Glutamatergic neuron (in vitro differentiated cells): ENCODE results near the gene GAD2. TPM values are rescaled to one million over a fixed set of nuclear protein-coding genes. Genes with fewer than 3 reads are reported as not detected.

Experiments used
- DNase-seq: peaks from one replicate; pipeline ENCODE4 v3.0.0; 2022
- H3K27ac Mint-ChIP-seq: one replicate; pipeline ENCODE4 v1.8.0; 2020; ENCODE audit warnings: mild to moderate bottlenecking, mixed read lengths, inconsistent platforms; ENCODE audit not compliant: unreplicated experiment
- H3K27me3 Mint-ChIP-seq: one replicate; pipeline ENCODE4 v1.8.0; 2020; ENCODE audit warnings: mild to moderate bottlenecking, moderate library complexity, mixed read lengths, inconsistent platforms; ENCODE audit not compliant: unreplicated experiment
- H3K36me3 Mint-ChIP-seq: one replicate; pipeline ENCODE4 v1.8.0; 2020; ENCODE audit warnings: mild to moderate bottlenecking, mixed read lengths, inconsistent platforms; ENCODE audit not compliant: unreplicated experiment
- H3K4me1 Mint-ChIP-seq: one replicate; pipeline ENCODE4 v1.8.0; 2020; ENCODE audit warnings: mild to moderate bottlenecking, low read depth, mixed read lengths, inconsistent platforms; ENCODE audit not compliant: unreplicated experiment
- H3K4me3 Mint-ChIP-seq: one replicate; pipeline ENCODE4 v1.8.0; 2020; ENCODE audit warnings: mild to moderate bottlenecking, mixed read lengths, inconsistent platforms; ENCODE audit not compliant: unreplicated experiment
- H3K9me3 Mint-ChIP-seq: one replicate; pipeline ENCODE4 v1.8.0; 2020; ENCODE audit warnings: mild to moderate bottlenecking, moderate library complexity, mixed read lengths, inconsistent platforms; ENCODE audit not compliant: unreplicated experiment
- total RNA-seq: library from RNA; stranded (reverse); fragmentation: NEBNext Ultra II Directional; extraction: Animal tissue kit (Norgen Biotek cat#: 25700); gene quantifications from one replicate; pipeline ENCODE4 v1.2.1, GENCODE V29; 2021; ENCODE audit not compliant: unreplicated experiment
- TF ChIP-seq, protein P1 (sequence below): fragments of 200-600 bp; sonication (generic); IDR thresholded peaks from one replicate; pipeline ENCODE4 v1.5.0; 2021; ENCODE audit not compliant: partially characterized antibody, unreplicated experiment

The GAD2 gene
- total RNA-seq, 1 donor from 2014 or later, result not detected

GRCh38 chr10:26243351-26243720, 26.8 kb downstream of the GAD2 start:
- Mint-ChIP-seq H3K9me3 (no peaks in the 10 kb centered on the region), H3K27me3 (no peaks in the 10 kb centered on the region), H3K27ac (peak overlapping the region; percentile 30), H3K4me3 (peak overlapping the region; percentile 43), H3K36me3 (no peaks in the 10 kb centered on the region), H3K4me1 (peaks cover 12% of the 10 kb centered on the region)
- peak; percentile 22 for DNase-seq
- TF ChIP-seq, protein P1, sequence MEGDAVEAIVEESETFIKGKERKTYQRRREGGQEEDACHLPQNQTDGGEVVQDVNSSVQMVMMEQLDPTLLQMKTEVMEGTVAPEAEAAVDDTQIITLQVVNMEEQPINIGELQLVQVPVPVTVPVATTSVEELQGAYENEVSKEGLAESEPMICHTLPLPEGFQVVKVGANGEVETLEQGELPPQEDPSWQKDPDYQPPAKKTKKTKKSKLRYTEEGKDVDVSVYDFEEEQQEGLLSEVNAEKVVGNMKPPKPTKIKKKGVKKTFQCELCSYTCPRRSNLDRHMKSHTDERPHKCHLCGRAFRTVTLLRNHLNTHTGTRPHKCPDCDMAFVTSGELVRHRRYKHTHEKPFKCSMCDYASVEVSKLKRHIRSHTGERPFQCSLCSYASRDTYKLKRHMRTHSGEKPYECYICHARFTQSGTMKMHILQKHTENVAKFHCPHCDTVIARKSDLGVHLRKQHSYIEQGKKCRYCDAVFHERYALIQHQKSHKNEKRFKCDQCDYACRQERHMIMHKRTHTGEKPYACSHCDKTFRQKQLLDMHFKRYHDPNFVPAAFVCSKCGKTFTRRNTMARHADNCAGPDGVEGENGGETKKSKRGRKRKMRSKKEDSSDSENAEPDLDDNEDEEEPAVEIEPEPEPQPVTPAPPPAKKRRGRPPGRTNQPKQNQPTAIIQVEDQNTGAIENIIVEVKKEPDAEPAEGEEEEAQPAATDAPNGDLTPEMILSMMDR, result no peak

- no peak for DNase-seq
- Mint-ChIP-seq H3K4me3 (no peak overlapping the region), H3K36me3 (peaks cover 4% of the 10 kb centered on the region), H3K9me3 (no peaks in the 10 kb centered on the region), H3K27me3 (no peaks in the 10 kb centered on the region), H3K27ac (no peak overlapping the region), H3K4me1 (no peaks in the 10 kb centered on the region)
- TF ChIP-seq, protein P1, result no peak
Measured at GRCh38 chr10:26249681-26250080, 33.1 kb downstream of the GAD2 start.

DNA sequence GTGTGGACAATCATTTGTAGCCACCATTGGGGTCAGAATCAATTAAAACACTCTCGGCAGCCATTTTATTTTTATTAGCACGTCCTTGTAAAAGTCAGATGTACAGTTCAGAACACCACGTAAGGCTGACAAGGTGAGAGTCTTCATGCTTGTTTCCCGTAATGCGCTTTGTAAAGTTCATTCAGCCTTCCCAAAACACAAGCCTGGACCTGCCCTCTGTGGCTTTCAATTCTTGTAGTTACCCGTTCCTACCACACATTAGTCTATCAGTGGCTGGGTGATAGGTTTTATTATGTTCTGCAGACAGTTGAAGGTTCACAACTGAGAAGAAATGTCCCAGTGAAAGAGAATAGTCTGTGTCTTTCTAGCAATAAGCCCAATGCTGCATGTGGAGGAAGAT, 35.4 kb downstream of the GAD2 start:
- Mint-ChIP-seq H3K9me3 (no peaks in the 10 kb centered on the region), H3K27ac (no peak overlapping the region), H3K4me1 (no peaks in the 10 kb centered on the region), H3K4me3 (no peak overlapping the region), H3K27me3 (no peaks in the 10 kb centered on the region), H3K36me3 (peaks cover 4% of the 10 kb centered on the region)
- no peak for DNase-seq
- TF ChIP-seq, protein P1, result no peak

GRCh38 chr10:26254616-26255015, 38.0 kb downstream of the GAD2 start:
- Mint-ChIP-seq H3K27ac (no peak overlapping the region), H3K4me1 (no peaks in the 10 kb centered on the region), H3K9me3 (no peaks in the 10 kb centered on the region), H3K4me3 (no peak overlapping the region), H3K27me3 (no peaks in the 10 kb centered on the region), H3K36me3 (peaks cover 4% of the 10 kb centered on the region)
- TF ChIP-seq, protein P1, result no peak
- DNase-seq, result no peak

GRCh38 chr10:26259341-26259740, 42.8 kb downstream of the GAD2 start:
- Mint-ChIP-seq H3K4me3 (no peak overlapping the region), H3K36me3 (no peaks in the 10 kb centered on the region), H3K4me1 (no peaks in the 10 kb centered on the region), H3K27me3 (no peaks in the 10 kb centered on the region), H3K27ac (no peak overlapping the region), H3K9me3 (no peaks in the 10 kb centered on the region)
- DNase-seq, result no peak
- TF ChIP-seq, protein P1, result no peak
